LoVo (cell line): ENCODE data around the gene LDAF1.
"Not testable (repeated sequence)": the region's sequence is repeated elsewhere in the genome, so short reads cannot be mapped to it uniquely, and the experiment has no call there.

Experiments used
- DNase-seq: peaks from one replicate; pipeline ENCODE4 v3.0.0-alpha.2; 2016; ENCODE audit warnings: low spot score

The LDAF1 gene

GRCh38 chr16:21162661-21163151, 4.2 kb downstream of the LDAF1 start:
- DNase-seq = no peak

DNA sequence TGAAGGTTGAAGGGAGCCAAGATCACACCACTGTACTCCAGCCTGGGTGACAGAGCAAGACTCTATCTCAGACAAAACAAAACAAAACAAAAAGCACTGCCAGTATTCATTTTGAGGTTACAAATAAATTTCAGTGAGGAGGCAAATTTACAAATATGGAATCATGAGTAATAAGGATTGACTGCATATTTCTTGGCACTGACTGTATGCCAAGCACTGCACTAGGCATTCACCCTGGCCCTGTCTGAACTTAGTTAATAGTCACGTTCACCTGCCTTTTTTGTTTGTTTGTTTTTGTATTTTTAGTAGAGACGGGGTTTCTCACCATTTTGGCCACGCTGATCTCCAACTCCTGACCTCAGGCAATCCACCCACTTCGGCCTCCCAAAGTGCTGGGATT, 5.1 kb downstream of the LDAF1 start:
- no peak for DNase-seq

GRCh38 chr16:21164521-21165168, 6.2 kb downstream of the LDAF1 start:
- DNase-seq = no peak

- DNase-seq = no peak
Measured at GRCh38 chr16:21166561-21166961, 8.1 kb downstream of the LDAF1 start.

DNA sequence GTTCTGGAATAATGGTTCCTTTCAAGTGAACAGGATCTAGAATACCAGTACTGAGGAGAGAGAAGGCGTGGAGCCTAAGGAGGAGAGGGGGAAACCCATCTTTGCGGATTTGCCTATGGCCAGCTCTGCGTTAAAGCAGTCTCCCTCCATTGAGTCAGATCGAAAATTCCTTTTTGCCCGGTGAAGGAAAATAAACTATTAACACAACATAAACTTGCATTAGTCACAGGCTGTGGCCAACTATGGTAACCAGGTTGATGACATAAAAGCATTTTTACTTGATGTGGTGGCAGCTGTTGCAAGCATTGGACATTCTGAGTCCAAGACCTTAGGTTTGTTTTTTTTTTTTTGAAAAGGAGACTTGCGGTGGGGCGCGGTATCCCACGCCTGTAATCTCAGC, 8.9 kb downstream of the LDAF1 start:
- DNase-seq = peak; percentile 32

DNA sequence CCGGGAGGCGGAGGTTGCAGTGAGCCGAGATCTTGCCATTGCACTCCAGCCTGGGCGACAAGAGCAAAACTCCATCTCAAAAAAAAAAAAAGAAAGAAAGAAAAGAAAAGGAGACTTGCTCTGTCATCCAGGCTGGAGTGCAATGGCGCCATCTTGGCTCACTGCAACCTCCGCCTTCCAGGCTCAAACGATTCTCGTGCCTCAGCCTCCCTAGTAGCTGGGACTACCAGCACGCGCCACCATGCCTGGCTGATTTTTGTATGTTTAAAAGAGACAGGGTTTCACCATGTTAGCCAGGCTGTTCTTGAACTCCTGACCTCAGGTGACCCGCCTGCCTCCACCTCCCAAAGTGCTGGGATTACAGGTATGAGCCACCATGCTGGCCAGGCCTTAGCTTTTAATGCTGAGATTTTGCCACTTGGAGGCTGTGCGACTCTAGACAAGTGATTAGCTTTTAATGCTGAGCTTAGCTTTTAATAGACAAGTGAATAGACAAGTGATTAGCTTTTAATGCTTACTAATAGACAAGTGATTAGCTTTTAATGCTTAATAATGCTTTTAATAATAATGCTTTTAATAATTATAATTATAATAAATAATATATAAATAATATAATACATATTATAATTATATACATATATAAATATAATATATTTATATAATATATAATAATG, 9.6 kb downstream of the LDAF1 start:
- no peak for DNase-seq

- DNase-seq = no peak
Measured at GRCh38 chr16:21169249-21169981, 10.9 kb downstream of the LDAF1 start.

DNA sequence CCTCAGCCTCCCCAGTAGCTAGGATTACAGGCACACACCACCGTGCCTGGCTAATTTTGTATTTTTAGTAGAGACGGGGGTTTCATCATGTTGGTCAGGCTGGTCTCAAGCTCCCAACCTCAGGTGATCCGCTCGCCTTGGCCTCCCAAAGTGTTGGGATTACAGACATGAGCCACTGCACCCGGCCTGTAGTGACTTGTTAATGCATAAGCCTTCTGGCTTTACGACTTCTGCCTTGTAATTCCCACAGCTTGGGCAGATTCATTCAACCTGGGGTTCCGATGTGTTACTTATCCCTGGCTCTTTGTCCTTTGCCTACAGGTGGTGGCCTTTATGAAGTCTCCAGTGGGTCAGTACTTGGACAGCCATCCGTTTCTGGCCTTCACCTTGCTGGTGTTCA, 11.6 kb downstream of the LDAF1 start:
- DNase-seq = not testable (repeated sequence)

- DNase-seq = no peak
Measured at GRCh38 chr16:21172650-21173049, 14.2 kb downstream of the LDAF1 start.

DNA sequence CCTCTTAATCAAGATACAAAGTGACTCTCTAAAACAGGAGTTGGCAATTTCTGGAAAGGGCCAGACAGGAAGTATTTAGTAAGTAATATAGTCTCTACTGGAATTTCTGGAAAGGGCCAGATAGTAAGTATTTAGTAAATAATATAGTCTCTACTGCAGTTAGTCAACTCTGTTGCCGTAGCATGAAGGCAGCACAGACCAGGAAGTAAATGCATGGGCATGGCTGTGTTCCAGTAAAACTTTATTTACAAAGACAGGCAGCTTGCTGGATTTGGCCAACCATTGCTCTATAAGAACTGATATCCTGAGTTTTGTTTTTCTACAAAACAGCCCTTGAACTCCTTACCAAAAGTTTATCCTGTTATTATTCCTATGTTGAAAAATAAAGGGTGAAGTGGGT, 16.9 kb downstream of the LDAF1 start:
- DNase-seq = no peak

DNA sequence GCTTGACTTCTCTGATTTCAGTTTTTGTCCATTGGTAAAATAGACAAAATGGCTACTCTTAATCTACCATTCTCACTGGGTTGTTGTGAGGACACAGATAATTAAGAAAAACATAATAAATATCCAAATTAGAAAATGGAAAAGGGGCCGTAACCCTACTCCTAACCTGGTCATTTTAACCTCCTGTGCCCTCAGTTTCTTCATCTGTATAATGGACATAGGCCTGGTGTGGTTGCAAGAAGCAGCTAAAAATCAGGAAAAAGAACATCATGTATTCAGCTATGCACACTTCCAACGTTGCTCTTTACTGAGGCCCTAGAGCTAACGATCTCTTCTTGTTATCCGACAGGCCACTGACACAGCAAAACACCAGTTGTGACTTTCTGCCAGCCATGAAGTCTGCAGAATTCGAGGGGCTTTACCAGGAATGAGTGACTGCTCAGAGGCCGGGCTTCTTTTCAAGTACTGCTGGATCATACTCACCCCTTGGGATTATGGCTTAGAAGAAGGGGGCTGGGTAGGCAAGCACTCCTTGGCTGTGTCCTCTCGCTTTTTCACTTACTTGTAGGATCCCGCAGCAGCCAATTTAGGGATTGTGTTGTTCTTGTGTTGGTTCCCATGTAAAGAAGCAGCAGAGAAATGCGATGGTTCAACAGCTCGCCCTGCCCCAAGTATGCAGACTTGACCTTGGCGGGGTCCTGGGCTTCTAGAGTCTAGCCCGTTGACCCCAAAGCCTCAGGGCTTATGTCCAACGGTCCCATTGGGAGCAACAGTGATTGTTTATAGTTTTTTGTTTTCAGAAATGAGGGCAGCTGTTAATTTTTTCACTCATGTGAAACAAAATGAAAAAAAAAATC, 20.9 kb downstream of the LDAF1 start:
- DNase-seq = no peak

- DNase-seq = no peak
Measured at GRCh38 chr16:21179983-21180365, 21.5 kb downstream of the LDAF1 start.

GRCh38 chr16:21183995-21184394, 25.5 kb downstream of the LDAF1 start:
- no peak for DNase-seq

DNA sequence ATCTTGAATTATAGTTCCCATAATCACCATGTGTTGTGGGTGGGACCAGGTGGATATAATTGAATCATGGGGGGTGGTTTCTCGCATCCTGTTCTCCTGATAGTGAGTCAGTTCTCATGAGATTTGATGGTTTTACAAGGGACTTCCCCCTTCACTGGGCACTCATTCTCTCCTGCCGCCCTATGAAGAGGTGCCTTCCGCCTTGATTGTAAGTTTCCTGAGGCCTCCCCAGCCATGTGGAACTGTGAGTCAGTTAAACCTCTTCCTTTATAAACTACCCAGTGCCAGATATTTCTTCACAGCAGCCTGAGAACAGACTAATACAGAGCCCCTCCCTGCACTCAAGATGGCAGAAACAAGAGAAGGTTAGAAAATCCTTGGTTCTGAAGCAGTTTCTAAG, 26.4 kb downstream of the LDAF1 start:
- no peak for DNase-seq

DNA sequence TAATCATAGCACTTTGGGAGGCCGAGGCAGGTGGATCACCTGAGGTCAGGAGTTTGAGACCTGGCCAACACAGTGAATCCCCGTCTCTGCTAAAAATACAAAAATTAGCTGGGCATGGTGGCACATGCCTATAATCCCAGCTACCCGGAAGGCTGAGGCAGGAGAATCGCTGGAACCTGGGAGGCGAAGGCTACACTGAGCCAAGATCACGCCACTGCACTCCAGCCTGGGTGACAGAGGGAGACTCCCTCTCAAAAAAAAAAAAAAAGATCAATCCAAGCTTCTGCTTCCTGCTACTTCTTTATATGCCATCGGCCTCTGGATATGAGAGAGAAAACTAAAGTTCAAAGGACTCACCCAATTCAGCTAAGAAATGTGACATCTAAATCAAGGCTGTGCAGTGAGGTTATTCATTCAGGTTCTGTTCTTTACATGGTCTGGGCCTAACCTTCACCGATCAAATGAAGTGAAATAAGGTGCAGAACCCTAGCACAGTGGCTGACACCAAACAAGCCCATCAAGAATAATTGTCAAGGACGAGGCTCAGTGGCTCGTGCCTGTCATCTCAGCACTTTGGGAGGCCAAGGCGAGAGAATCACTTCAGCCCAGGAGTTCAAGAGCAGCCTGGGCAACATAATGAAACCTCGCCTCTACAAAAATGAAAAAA, 27.3 kb downstream of the LDAF1 start:
- DNase-seq = no peak

DNA sequence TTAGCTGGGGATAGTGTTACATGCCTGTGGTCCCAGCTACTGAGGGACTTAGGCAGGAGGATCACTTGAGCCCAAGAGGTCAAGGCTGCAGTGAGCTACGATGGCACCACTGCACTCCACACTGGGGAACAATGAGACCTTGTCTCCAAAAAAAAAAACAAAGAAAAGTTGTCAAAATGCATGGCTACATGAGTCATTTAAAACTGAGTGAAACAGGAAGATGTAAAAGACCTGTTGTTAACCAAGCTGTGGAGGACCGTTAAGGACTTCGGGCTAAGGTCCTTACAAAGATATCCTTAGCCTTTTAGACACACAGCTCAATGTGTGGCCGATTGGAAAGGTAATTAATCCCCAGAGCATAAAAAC, 27.8 kb downstream of the LDAF1 start:
- DNase-seq = no peak

GRCh38 chr16:21189311-21189710, 30.8 kb downstream of the LDAF1 start:
- no peak for DNase-seq

DNA sequence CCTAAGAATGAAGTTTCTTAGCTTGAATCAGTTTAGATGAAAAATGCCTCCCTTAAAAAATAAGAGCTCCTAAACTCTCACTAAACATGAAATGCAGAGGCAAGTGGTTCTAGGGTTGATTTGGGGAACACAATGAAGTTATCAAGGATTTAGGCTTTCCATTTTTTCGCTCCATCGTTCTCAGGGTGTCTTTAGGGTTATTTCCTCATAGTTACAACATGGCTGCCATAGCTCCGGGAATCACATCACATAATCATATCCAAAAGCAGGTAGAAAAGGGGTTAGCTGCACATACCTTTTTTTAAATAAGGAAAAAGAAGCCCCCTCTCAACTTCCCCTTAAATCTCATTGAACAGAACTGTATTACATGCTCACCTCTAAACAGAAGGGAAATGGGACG, 31.5 kb downstream of the LDAF1 start:
- no peak for DNase-seq

GRCh38 chr16:21190599-21190998, 32.1 kb downstream of the LDAF1 start:
- no peak for DNase-seq

DNA sequence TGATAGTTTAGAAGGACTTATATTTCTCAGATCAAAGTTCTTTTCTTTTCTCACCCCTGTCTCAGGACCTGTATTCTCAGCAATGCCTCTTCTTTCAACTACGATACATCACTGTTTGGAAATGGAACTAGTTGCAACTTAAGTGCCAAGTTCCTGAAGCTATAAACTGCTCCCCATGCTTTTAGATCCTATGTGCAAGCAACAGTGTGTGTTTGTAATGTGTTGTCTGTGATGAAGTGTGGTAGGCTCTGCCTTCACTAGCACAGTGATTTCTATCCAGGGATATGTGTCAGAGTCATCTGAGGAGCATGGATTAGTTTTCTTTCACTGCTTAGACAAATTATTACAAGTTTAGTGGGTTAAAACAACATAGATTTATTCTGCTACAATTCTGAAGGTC, 34.5 kb downstream of the LDAF1 start:
- no peak for DNase-seq

DNA sequence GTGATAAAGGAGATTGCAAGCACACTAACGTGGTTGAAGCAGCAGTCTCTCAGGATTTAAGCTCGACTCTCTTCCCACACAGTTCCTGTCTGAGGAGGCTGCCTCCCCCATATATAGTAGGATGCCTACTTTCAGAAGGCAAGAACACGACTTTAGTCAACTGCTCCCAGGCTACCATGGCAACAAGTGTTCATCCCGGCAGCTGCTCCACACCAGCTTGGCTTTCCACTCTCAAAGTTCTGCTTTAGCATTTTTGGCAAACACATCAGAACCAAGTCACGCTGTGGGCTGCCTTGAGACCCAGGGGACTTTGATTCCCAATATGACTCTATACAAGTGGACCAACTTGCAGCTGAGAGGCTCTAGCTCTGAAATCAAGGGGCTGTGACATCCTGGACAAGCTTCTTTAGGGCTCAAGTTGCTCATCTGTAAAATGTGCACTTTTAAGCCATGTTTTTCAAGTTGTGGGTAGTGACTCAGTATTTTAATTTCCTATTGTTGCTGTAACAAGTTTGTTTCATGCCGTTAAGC, 36.4 kb downstream of the LDAF1 start:
- DNase-seq = no peak

GRCh38 chr16:21195330-21195729, 36.9 kb downstream of the LDAF1 start:
- not testable (repeated sequence) for DNase-seq
